GM18907 (cell line): Measurements from ENCODE around the gene ST8SIA6.
"Not testable (repeated sequence)": the region's sequence is repeated elsewhere in the genome, so short reads cannot be mapped to it uniquely, and the experiment has no call there.

Experiments used
- ATAC-seq: cut with Tn5 transposase; IDR thresholded peaks from one replicate; pipeline ENCODE4 v1.9.1; 2021; ENCODE audit warnings: mild to moderate bottlenecking, moderate library complexity; ENCODE audit not compliant: unreplicated experiment

Gene ST8SIA6

GRCh38 chr10:17427666-17428350, 26.6 kb downstream of the ST8SIA6 start:
- no peak for ATAC-seq

GRCh38 chr10:17427201-17427600, 27.2 kb downstream of the ST8SIA6 start:
- ATAC-seq: no peak

- no peak for ATAC-seq
Measured at GRCh38 chr10:17426263-17426750, 28.1 kb downstream of the ST8SIA6 start.

GRCh38 chr10:17425584-17426262, 28.7 kb downstream of the ST8SIA6 start:
- ATAC-seq: no peak

GRCh38 chr10:17423632-17424186, 30.7 kb downstream of the ST8SIA6 start:
- ATAC-seq: no peak

- no peak for ATAC-seq
Measured at GRCh38 chr10:17422931-17423330, 31.5 kb downstream of the ST8SIA6 start.

GRCh38 chr10:17418249-17418648, 36.1 kb downstream of the ST8SIA6 start:
- no peak for ATAC-seq

- no peak for ATAC-seq
Measured at GRCh38 chr10:17416442-17417211, 37.8 kb downstream of the ST8SIA6 start.

- ATAC-seq: no peak
Measured at GRCh38 chr10:17415046-17415658, 39.2 kb downstream of the ST8SIA6 start.

GRCh38 chr10:17414484-17414883, 39.9 kb downstream of the ST8SIA6 start:
- no peak for ATAC-seq

- no peak for ATAC-seq
Measured at GRCh38 chr10:17413876-17414275, 40.5 kb downstream of the ST8SIA6 start.

- no peak for ATAC-seq
Measured at GRCh38 chr10:17412323-17412722, 42.1 kb downstream of the ST8SIA6 start.

- no peak for ATAC-seq
Measured at GRCh38 chr10:17410907-17411306, 43.5 kb downstream of the ST8SIA6 start.

GRCh38 chr10:17409170-17409733, 45.1 kb downstream of the ST8SIA6 start:
- ATAC-seq: peak; percentile 70

GRCh38 chr10:17407047-17407446, 47.3 kb downstream of the ST8SIA6 start:
- ATAC-seq: no peak

- no peak for ATAC-seq
Measured at GRCh38 chr10:17406036-17406834, 48.2 kb downstream of the ST8SIA6 start.

- no peak for ATAC-seq
Measured at GRCh38 chr10:17403161-17403560, 51.2 kb downstream of the ST8SIA6 start.

GRCh38 chr10:17402040-17402439, 52.4 kb downstream of the ST8SIA6 start:
- not testable (repeated sequence) for ATAC-seq

- ATAC-seq: no peak
Measured at GRCh38 chr10:17396004-17396403, 58.4 kb downstream of the ST8SIA6 start.

- ATAC-seq: no peak
Measured at GRCh38 chr10:17394854-17395253, 59.5 kb downstream of the ST8SIA6 start.
